Lower lobe of right lung (tissue), 2 donors: ENCODE results near the gene STXBP4. TPM values are rescaled to one million over a fixed set of nuclear protein-coding genes. Genes with fewer than 3 reads are reported as not detected.

Source experiments
- ATAC-seq, 2 donors: fragments of 200-7000 bp; cut with Tn5 transposase; one replicate each; pipeline ENCODE4 v1.9.1; 2020 to 2022; ENCODE audit warnings: mild to moderate bottlenecking in 2 of 2, moderate library complexity in 2 of 2
- DNase-seq: peaks from one replicate; pipeline ENCODE4 v3.0.0-alpha.2; 2020
- H3K27ac ChIP-seq: fragments of 200-600 bp; one replicate; pipeline ENCODE4 v1.8.0; 2022
- H3K27me3 ChIP-seq: fragments of 200-600 bp; one replicate; pipeline ENCODE4 v1.8.0; 2022; ENCODE audit warnings: low read depth
- H3K36me3 ChIP-seq: fragments of 200-600 bp; one replicate; pipeline ENCODE4 v1.8.0; 2022; ENCODE audit warnings: mild to moderate bottlenecking
- H3K4me1 ChIP-seq: fragments of 200-600 bp; one replicate; pipeline ENCODE4 v1.8.0; 2022
- H3K4me3 ChIP-seq: fragments of 200-600 bp; one replicate; pipeline ENCODE4 v1.8.0; 2022; ENCODE audit warnings: mild to moderate bottlenecking
- H3K9me3 ChIP-seq: fragments of 200-600 bp; one replicate; pipeline ENCODE4 v1.8.0; 2022
- CTCF ChIP-seq: fragments of 200-600 bp; IDR thresholded peaks from one replicate; pipeline ENCODE4 v1.8.0; 2022; ENCODE audit warnings: antibody characterized with exemption, mild to moderate bottlenecking
- intact Hi-C: fragments of 100-400 bp; cut with DNase I; formaldehyde crosslinking; loops from one replicate; pipeline ENCODE4 v1.11.0; 2022
- total RNA-seq: library from RNA; stranded (reverse); fragmentation: NEBNext Ultra II Directional; extraction: Animal tissue kit (Norgen Biotek cat#: 25700); gene quantifications from one replicate; pipeline ENCODE4 v1.2.1, GENCODE V29; 2021
- donor health status: DM: no; HTN: yes; CAD: no; lungs with severe emphysema.

STXBP4 gene
- total RNA-seq, 1 donor from 2014 or later, result 11.8 TPM

GRCh38 chr17:55167024-55167725 lies 198.6 kb downstream of the STXBP4 start:
- no peak overlapping the region for H3K27ac ChIP-seq
- H3K4me3 ChIP-seq, result no peak overlapping the region
- no peak for ATAC-seq
- no peaks in the 10 kb centered on the region for H3K9me3 ChIP-seq
- DNase-seq, result no peak
- H3K27me3 ChIP-seq, result no peaks in the 10 kb centered on the region
- H3K4me1 ChIP-seq, result no peaks in the 10 kb centered on the region
- intact Hi-C loops, result no loop called here
- H3K36me3 ChIP-seq, result no peaks in the 10 kb centered on the region
- TF ChIP-seq CTCF, result no peak

GRCh38 chr17:55168958-55169687 lies 200.6 kb downstream of the STXBP4 start:
- Histone ChIP-seq H3K27me3 (no peaks in the 10 kb centered on the region), H3K36me3 (no peaks in the 10 kb centered on the region), H3K4me1 (no peaks in the 10 kb centered on the region), H3K27ac (no peak overlapping the region), H3K9me3 (peaks cover 4% of the 10 kb centered on the region), H3K4me3 (no peak overlapping the region)
- no peak for TF ChIP-seq CTCF
- intact Hi-C loops, result no loop called here
- ATAC-seq (no peak), DNase-seq (no peak)

- Histone ChIP-seq H3K4me3 (no peak overlapping the region), H3K4me1 (no peaks in the 10 kb centered on the region), H3K9me3 (peaks cover 5% of the 10 kb centered on the region), H3K27ac (no peak overlapping the region), H3K27me3 (no peaks in the 10 kb centered on the region), H3K36me3 (no peaks in the 10 kb centered on the region)
- no peak for DNase-seq
- intact Hi-C loops, result no loop called here
- no peak for ATAC-seq
- TF ChIP-seq CTCF, result no peak
These were observed 203.2 kb downstream of the STXBP4 start for GRCh38 chr17:55171634-55172328.

- intact Hi-C loops, result no loop called here
- Histone ChIP-seq H3K27ac (no peak overlapping the region), H3K27me3 (no peaks in the 10 kb centered on the region), H3K4me1 (no peaks in the 10 kb centered on the region), H3K4me3 (no peak overlapping the region), H3K9me3 (peaks cover 5% of the 10 kb centered on the region), H3K36me3 (no peaks in the 10 kb centered on the region)
- TF ChIP-seq CTCF, result no peak
- no peak for DNase-seq
- ATAC-seq, result no peak
These were observed 204.0 kb downstream of the STXBP4 start for GRCh38 chr17:55172612-55173011.

- DNase-seq, result no peak
- TF ChIP-seq CTCF, result no peak
- Histone ChIP-seq H3K4me3 (no peak overlapping the region), H3K4me1 (no peaks in the 10 kb centered on the region), H3K36me3 (no peaks in the 10 kb centered on the region), H3K27me3 (no peaks in the 10 kb centered on the region), H3K9me3 (peaks cover 5% of the 10 kb centered on the region), H3K27ac (no peak overlapping the region)
- no peak for ATAC-seq
- intact Hi-C loops, result no loop called here
These were observed 205.6 kb downstream of the STXBP4 start for GRCh38 chr17:55174133-55174532.
